ENCODE data around the gene RNF181. TPM values are rescaled to one million over a fixed set of nuclear protein-coding genes. Genes with fewer than 3 reads are reported as not detected.

The RNF181 gene
- total and polyA plus RNA-seq, 2 of the 13 experiments (the other 11 are each of a cell fraction or from before 2014, with no cell fraction given) = 224 to 578 TPM

- TF ChIP-seq, protein P1, sequence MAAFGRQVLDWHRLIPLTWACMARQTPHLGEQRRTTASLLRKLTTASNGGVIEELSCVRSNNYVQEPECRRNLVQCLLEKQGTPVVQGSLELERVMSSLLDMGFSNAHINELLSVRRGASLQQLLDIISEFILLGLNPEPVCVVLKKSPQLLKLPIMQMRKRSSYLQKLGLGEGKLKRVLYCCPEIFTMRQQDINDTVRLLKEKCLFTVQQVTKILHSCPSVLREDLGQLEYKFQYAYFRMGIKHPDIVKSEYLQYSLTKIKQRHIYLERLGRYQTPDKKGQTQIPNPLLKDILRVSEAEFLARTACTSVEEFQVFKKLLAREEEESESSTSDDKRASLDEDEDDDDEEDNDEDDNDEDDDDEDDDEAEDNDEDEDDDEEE (CRISPR knock-in tag; IDR thresholded peaks at IDR 0.05) = peak; percentile 70; the same call in 1 of the 2 replicates
- TF ChIP-seq, protein P2, sequence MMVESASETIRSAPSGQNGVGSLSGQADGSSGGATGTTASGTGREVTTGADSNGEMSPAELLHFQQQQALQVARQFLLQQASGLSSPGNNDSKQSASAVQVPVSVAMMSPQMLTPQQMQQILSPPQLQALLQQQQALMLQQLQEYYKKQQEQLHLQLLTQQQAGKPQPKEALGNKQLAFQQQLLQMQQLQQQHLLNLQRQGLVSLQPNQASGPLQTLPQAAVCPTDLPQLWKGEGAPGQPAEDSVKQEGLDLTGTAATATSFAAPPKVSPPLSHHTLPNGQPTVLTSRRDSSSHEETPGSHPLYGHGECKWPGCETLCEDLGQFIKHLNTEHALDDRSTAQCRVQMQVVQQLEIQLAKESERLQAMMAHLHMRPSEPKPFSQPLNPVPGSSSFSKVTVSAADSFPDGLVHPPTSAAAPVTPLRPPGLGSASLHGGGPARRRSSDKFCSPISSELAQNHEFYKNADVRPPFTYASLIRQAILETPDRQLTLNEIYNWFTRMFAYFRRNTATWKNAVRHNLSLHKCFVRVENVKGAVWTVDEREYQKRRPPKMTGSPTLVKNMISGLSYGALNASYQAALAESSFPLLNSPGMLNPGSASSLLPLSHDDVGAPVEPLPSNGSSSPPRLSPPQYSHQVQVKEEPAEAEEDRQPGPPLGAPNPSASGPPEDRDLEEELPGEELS (CRISPR knock-in tag; IDR thresholded peaks at IDR 0.05) = peak; percentile 77
- TF ChIP-seq ZNF343 (CRISPR knock-in tag; IDR thresholded peaks at IDR 0.05) (no peak; the same call in 1 of the 2 replicates), SCMH1 (CRISPR knock-in tag; IDR thresholded peaks at IDR 0.05; ENCODE audit: borderline replicate concordance) (no peak), NFE2 (CRISPR knock-in tag; IDR thresholded peaks at IDR 0.05) (no peak), RELA (CRISPR knock-in tag; IDR thresholded peaks at IDR 0.05) (no peak; the same call in 1 of the 2 replicates), REXO4 (CRISPR knock-in tag; IDR thresholded peaks at IDR 0.05; ENCODE audit: borderline replicate concordance) (0 out of 2 replicates have a peak, but pooled peaks have one; percentile 70), KLF15 (CRISPR knock-in tag; IDR thresholded peaks at IDR 0.05; ENCODE audit: borderline replicate concordance) (peak; percentile 95), ZFP36 (IDR thresholded peaks at IDR 0.05; ENCODE audit: borderline replicate concordance, low read depth, low read length, partially characterized antibody) (no peak), FOXC1 (CRISPR knock-in tag; IDR thresholded peaks at IDR 0.05; ENCODE audit: borderline replicate concordance) (peak; percentile 59; the same call in 1 of the 2 replicates), ZNF775 (CRISPR knock-in tag; IDR thresholded peaks at IDR 0.05; ENCODE audit: borderline replicate concordance) (no peak), KLF16 (CRISPR knock-in tag; IDR thresholded peaks at IDR 0.05) (peak; percentile 17 to 98; a peak in 2 of 4 replicates), ARID4A (CRISPR knock-in tag; IDR thresholded peaks at IDR 0.05; ENCODE audit: borderline replicate concordance) (peak; percentile 93)
- TF ChIP-seq, protein P3, sequence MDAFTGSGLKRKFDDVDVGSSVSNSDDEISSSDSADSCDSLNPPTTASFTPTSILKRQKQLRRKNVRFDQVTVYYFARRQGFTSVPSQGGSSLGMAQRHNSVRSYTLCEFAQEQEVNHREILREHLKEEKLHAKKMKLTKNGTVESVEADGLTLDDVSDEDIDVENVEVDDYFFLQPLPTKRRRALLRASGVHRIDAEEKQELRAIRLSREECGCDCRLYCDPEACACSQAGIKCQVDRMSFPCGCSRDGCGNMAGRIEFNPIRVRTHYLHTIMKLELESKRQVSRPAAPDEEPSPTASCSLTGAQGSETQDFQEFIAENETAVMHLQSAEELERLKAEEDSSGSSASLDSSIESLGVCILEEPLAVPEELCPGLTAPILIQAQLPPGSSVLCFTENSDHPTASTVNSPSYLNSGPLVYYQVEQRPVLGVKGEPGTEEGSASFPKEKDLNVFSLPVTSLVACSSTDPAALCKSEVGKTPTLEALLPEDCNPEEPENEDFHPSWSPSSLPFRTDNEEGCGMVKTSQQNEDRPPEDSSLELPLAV (CRISPR knock-in tag; conservative IDR thresholded peaks at IDR 0.05; ENCODE audit: low read depth) = no peak
Measured at GRCh38 chr2:85611705-85612587, 16.4 kb downstream of the RNF181 start, which contains the start of gene C2orf68 (continued).
